NOMO-1 treated with dmso at 0.1 percent for 144 hours (cell line): ENCODE results near the gene XPC.
A peak's percentile ranks its signal among the peaks of the same experiment; 100 is the strongest.

Experiments
- DNase-seq: peaks from one replicate; lab custom pipeline; 2025; ENCODE audit not compliant: unreplicated experiment; lab: John Stamatoyannopoulos, UW

Gene XPC

DNA sequence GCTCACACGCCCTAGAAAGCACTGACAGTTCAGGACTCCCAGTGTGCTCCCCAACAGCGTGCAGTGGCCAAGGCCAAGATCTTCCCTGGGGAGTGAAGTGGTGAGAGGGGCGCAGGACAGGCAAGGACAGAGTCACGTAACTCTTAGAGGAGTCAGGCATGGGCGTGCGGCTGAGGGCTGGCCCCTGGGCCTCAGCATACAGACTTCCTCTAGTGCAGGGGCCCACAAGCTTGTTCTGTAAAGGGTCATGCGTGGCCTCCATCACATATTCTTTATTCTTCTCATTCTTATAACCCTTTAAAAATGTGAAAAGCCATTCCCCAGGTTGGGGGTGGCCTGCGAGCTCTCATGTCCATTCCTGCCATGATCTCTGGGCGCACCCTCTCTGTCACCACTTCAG lies 28.3 kb downstream of the XPC start:
- DNase-seq, result no peak

GRCh38 chr3:14148041-14148985 lies 30.1 kb downstream of the XPC start:
- DNase-seq, result no peak

DNA sequence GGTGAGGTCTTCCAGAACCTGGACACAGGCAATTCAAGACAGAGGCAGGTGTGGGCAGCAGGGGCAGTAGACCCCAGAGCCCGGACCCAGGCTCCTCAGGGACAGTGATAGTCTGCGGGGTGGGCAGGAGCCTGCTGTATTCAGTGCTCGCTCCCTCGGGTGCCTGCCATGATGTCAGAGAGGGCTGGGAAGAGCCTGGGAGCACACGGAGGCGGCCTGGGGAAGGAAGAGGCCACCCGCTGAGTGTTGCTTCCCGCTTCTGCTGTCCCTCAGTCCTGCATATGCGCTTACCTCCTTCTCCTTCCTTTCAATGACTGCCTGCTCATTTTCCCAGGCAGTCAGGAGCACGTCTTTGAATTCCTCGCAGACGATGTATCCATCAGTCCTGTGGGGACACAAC lies 30.8 kb downstream of the XPC start:
- DNase-seq, result no peak

DNA sequence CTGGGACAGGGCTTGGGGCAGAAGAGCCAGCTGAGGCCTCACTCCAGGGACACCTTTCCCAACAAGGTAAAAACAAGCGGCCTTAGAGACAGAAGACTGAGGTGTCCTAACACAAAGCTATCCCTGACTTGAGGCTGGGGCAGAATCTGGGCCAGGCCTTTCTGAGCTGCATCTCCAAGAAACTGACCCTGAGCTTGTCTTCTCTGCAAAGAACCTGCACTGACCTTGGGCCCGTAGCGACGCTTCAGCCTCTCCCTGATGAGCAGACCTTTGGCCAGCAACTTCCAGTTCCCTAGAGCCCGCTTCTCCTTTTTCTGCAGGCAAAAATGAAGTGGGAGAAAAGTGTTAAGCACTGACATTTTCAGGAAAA lies 31.4 kb downstream of the XPC start:
- DNase-seq, result no peak

GRCh38 chr3:14146381-14147065 lies 31.9 kb downstream of the XPC start:
- no peak for DNase-seq

DNA sequence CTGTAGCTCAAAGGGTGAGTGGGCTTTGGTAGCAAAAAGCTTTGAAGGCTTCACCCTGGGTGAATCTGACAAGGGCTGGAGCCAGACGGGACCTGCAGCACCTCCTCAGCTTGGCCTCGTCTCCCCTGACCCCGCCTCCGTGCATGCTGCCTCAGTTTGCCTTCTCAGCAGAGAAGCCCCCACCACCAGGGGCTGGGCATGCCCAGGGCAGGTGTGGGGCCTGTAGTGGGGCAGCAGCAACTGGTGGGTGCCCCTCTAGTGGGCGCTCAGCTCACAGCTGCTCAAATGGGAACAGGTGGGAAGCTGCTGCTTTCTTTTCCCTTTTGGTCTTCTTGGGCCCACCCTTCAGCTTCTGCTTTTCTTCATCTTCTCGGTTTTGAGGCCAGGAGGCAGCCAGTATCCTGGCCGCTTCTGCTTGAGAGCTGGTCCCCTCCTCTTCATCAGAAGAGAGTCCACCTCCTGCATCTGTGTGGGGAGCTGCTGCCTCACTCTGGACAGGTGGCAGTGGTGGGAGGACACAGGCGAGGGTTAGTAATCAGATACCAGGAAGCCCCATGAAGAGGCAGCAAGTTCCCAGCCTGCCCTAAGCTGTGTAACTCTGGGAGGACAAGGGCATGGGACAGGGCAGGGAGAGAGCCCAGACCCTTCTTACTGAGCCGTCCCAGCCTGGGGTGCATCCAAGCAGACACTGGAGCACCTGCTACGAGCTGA lies 32.6 kb downstream of the XPC start:
- no peak for DNase-seq

DNA sequence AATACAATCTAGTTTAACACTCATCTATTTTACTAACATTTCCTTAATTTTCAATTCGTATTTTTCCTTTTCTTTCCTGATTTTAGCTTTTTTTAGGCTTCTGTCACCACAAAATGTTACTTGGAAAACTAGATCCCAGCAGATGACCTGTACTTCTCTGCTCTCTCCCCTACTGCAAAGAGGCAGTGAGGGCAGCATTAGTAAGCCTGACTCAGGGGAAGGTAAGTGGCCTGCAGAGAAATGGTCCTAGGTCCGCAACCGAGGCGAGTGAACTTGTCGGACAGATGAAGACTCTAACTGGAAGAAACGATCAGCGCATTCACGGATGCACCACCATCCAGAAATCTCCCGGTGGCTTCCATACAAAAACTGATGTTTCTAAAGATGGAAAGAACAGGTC lies 33.2 kb downstream of the XPC start:
- DNase-seq, result no peak

GRCh38 chr3:14144423-14145075 lies 33.9 kb downstream of the XPC start:
- peak; percentile 72 for DNase-seq

GRCh38 chr3:14143271-14144225 lies 34.9 kb downstream of the XPC start:
- DNase-seq, result no peak

DNA sequence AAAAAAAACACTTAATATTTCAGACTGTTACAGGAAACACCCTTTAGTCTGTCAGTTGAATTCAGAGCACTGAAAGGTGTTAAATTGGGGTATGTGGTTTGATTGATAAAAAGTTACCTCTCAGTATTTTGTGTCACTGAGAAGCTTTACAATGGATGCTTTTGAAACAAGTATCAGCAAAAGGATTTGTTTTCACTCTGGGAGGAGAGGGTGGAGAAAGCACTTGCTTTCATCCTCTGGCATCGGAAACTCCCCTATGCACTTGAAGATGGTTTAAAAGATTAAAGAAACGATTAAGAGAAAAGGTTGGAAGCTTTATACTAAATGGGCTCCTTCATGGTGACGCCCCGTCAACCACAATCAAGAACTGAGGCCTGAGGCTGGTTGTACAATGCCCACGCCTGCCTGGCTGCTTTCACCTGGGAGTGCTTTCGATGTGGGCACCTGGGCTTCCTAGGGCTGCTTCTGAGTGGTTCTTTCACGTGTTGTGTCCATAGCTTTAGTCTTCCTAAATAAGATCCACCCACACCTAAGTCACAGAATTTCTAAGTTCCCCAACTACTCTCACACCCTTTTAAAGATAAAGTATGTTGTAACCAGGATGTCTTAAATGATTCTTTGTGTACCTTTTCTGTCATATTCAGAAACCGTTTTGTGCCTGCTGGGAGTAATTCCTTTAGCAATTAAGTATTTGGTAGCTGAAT lies 35.7 kb downstream of the XPC start:
- no peak for DNase-seq

DNA sequence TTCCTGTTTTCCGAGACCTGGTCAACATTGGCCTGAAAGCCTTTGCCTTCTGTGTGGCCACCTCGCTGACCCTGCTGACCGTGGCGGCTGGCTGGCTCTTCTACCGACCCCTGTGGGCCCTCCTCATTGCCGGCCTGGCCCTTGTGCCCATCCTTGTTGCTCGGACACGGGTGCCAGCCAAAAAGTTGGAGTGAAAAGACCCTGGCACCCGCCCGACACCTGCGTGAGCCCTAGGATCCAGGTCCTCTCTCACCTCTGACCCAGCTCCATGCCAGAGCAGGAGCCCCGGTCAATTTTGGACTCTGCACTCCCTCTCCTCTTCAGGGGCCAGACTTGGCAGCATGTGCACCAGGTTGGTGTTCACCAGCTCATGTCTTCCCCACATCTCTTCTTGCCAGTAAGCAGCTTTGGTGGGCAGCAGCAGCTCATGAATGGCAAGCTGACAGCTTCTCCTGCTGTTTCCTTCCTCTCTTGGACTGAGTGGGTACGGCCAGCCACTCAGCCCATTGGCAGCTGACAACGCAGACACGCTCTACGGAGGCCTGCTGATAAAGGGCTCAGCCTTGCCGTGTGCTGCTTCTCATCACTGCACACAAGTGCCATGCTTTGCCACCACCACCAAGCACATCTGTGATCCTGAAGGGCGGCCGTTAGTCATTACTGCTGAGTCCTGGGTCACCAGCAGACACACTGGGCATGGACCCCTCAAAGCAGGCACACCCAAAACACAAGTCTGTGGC lies 36.6 kb downstream of the XPC start:
- DNase-seq, result no peak

- no peak for DNase-seq
Measured at GRCh38 chr3:14141144-14141543, 37.3 kb downstream of the XPC start.

DNA sequence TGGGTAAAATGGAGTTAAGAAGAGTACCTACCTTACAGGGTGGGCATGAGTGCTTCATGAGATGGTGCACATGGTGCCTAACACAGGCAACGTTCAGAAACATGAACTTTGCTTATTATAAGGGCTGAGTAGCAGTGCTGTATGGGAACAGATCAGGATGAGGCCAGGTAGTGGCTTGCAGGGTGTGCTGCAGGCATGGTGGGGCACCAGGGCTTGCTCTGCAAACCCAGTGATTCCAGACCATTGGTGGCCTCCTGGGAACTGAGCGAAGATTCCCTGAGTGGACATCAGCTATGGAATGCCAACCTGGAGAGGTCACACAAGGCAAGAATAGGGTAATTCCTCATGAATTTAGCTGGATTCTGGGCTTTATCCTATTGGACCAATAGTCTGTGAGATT lies 37.7 kb downstream of the XPC start:
- DNase-seq, result no peak

GRCh38 chr3:14139771-14140170 lies 38.6 kb downstream of the XPC start:
- no peak for DNase-seq

GRCh38 chr3:14138878-14139655 lies 39.3 kb downstream of the XPC start:
- DNase-seq, result no peak

- no peak for DNase-seq
Measured at GRCh38 chr3:14138109-14138877, 40.1 kb downstream of the XPC start.

GRCh38 chr3:14137445-14137844 lies 41.0 kb downstream of the XPC start:
- no peak for DNase-seq
